Stimulated activated memory B cell treated with anti-CD40 and anti-IgM and Interleukin-4, amounts not matched to agents 10 μg/mL and 1 μg/mL and 100 μg/mL, for 72 hours (primary cell): ENCODE data around the gene NNMT.

Source experiments
- ATAC-seq: fragments of 150-1000 bp; cut with Tn5 transposase; 2 replicates; pipeline ENCODE4 v1.10.0; 2021
- H3K27ac Mint-ChIP-seq: one replicate; pipeline ENCODE4 v1.8.0; 2022; ENCODE audit warnings: mild to moderate bottlenecking, mixed read lengths
- H3K27me3 Mint-ChIP-seq: one replicate; pipeline ENCODE4 v1.8.0; 2022; ENCODE audit warnings: mixed read lengths
- H3K36me3 Mint-ChIP-seq: one replicate; pipeline ENCODE4 v1.8.0; 2022; ENCODE audit warnings: mixed read lengths
- H3K4me1 Mint-ChIP-seq: one replicate; pipeline ENCODE4 v1.8.0; 2022; ENCODE audit warnings: mixed read lengths
- H3K4me3 Mint-ChIP-seq: one replicate; pipeline ENCODE4 v1.8.0; 2022; ENCODE audit warnings: mild to moderate bottlenecking, moderate library complexity, mixed read lengths
- H3K9me3 Mint-ChIP-seq: one replicate; pipeline ENCODE4 v1.8.0; 2022; ENCODE audit warnings: mixed read lengths

Gene NNMT

DNA sequence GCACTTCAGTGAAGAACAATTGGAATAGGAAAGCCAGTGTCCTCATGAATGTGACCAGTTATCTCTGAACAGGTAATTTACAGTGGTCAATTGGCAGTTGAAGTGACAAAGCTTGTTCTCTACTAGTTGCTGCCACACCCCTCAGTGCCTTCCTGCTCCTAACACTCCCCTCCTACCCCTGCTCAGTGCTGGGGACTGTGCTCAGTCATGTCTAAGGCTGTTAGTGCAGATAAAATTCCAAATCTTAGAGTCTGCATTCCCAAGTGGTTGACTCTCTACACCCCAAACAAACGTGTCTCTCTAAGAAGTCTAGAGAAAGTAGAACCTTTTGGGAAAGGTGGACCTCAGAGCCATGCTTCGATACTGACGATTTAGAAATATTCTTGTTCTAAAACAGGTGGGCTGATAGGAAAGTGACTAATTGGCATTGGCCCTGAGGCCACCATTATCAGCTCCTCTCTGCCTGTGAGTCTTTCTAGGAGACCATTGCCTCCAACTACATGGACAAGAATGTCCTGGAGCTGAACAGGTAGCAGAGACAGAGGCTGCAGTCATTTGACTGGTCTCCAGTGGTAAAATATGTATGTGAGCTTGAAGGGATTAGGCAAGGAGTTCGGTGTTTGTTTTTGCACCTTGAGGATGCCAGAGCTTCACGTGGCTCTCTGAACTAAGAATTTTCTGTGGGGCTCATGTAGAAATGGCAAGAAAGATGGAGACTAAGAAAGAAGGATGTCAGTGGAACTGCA, 22.1 kb upstream of the NNMT start:
- H3K27me3 Mint-ChIP-seq: peaks cover 58% of the 10 kb centered on the region
- H3K36me3 Mint-ChIP-seq: no peaks in the 10 kb centered on the region
- H3K4me3 Mint-ChIP-seq: no peak overlapping the region
- no peak for ATAC-seq
- no peaks in the 10 kb centered on the region for H3K9me3 Mint-ChIP-seq
- no peak overlapping the region for H3K27ac Mint-ChIP-seq
- no peaks in the 10 kb centered on the region for H3K4me1 Mint-ChIP-seq

DNA sequence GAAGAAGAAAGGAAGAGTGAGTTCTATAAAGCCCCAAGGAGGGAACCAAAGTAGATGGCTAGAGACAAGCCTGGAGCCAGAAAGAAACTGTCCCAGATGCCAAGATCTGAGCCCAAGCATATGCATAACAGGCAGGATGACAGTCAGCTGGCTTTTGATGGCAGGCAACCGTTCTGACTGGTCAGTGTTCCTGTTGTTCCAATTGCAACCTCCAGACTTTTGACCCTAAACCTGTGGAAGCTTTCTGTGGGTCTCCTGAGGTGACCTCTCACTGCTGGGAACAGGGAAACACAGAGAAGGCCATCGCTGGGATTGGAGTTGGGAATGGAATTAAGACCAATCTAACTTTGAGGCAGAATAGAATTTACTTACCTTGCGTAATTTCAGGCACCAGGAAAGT, 21.6 kb upstream of the NNMT start:
- Mint-ChIP-seq H3K27ac (no peak overlapping the region), H3K27me3 (peaks cover 58% of the 10 kb centered on the region), H3K9me3 (no peaks in the 10 kb centered on the region), H3K4me3 (no peak overlapping the region), H3K4me1 (no peaks in the 10 kb centered on the region), H3K36me3 (no peaks in the 10 kb centered on the region)
- no peak for ATAC-seq

DNA sequence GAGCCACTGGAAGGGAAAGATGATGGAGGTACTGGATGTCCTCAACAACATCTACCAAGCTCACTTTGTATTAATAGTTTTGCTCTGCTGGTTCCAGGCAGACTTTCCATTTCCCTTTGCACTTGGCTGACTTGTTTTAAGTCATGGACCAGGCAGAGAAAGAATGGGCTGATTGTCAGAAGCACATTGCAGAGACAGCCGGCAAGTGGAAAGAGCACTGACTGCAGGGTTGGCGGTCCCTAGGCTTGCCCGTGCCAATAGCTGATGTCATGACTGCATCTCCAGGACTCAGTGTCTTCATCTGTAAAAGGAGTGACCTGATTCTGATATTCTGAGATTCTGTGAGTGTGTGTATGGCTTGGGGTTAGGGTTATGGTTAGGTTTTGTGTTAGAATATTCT, 20.9 kb upstream of the NNMT start:
- Mint-ChIP-seq H3K27me3 (peaks cover 61% of the 10 kb centered on the region), H3K36me3 (no peaks in the 10 kb centered on the region), H3K4me1 (no peaks in the 10 kb centered on the region), H3K9me3 (no peaks in the 10 kb centered on the region), H3K4me3 (no peak overlapping the region), H3K27ac (no peak overlapping the region)
- no peak for ATAC-seq

DNA sequence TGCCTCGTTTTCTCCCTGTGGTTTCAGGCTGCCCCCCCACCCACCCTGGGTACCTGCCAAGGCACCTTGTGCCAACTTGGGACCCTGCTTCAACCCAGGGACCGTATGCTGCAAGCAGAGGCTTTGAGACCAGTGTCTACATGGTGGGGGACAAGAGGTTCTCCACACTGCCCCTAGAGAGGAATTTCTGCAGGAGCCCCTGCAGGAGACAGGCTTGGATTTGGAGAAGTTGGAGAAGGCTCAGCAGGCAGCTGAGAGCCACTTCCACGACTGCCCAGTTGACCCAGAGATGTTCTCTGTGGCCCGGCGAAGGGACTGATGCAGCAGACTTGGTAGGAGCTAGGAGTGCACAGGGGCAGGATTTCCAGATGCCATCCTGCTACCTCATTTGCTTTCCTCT, 20.1 kb upstream of the NNMT start:
- no peak for ATAC-seq
- H3K4me3 Mint-ChIP-seq: no peak overlapping the region
- H3K36me3 Mint-ChIP-seq: no peaks in the 10 kb centered on the region
- no peak overlapping the region for H3K27ac Mint-ChIP-seq
- no peaks in the 10 kb centered on the region for H3K4me1 Mint-ChIP-seq
- peaks cover 56% of the 10 kb centered on the region for H3K27me3 Mint-ChIP-seq
- no peaks in the 10 kb centered on the region for H3K9me3 Mint-ChIP-seq

DNA sequence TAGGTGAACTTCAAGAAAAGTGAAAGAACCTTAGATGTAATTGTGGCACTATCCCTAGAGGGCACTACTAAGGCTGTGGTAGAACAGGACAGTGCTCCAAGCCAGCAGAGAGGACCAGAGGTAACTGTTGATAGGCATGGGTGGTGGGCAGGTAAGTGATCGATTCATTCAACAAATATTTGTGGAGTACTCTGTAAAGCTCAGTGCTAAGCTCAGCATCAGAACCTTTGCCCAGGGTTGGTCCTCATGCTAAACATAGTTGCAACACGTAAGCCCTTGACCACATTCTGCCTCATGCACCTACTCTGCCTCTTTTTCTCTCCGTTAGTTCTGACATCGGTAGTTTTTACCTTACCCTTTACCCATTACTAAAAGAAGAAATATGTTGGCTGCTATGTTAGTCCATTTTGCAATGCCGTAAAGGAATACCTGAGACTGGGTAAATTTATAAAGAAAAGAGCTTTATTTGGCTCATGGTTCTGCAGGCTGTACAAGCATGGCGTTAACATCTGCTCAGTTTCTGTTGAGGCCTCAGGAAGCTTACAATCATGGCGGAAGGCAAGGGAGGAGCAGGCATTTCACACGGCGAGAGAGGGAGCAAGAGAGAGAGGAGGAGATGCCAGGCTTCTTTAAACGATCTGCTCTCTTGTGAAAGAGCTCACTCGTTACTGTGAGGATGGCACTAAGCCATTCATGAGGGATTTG, 18.4 kb upstream of the NNMT start:
- peaks cover 45% of the 10 kb centered on the region for H3K27me3 Mint-ChIP-seq
- no peaks in the 10 kb centered on the region for H3K36me3 Mint-ChIP-seq
- H3K4me3 Mint-ChIP-seq: no peak overlapping the region
- H3K27ac Mint-ChIP-seq: no peak overlapping the region
- ATAC-seq: no peak
- no peaks in the 10 kb centered on the region for H3K9me3 Mint-ChIP-seq
- H3K4me1 Mint-ChIP-seq: no peaks in the 10 kb centered on the region

DNA sequence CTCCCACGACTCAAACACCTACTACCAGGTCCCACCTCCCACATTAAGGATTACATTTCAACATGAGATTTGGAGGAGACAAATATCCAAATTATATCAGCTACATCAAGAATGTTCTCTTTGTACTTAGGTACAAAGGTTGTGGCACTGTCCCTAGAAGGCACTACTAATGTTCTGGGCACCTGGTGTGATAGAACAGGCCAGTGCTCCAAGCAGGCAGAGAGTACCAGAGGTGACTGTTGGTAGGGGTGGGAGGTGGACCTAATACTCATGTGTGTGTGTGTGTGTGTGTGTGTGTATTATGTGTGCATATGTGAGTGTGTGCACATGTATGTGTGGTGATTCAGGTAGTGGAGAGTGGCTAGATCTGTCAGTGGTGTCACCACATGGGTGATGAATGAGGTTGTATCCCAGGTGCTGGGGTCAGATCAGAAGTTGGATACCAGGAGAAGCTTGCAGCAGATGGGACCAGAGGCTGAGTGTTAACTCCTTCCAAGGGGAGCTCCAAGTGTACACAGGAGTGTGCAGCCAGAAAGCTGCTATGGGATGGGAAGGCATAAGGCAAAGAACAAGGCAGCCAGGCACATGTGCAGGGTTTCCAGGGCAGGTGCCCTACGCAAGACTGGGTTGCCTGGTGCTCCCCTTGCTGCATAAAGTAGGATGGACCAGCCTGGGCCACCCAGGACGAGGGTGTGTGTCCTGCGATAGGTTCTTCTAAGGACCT, 17.7 kb upstream of the NNMT start:
- H3K27ac Mint-ChIP-seq: no peak overlapping the region
- H3K4me3 Mint-ChIP-seq: no peak overlapping the region
- H3K27me3 Mint-ChIP-seq: peaks cover 45% of the 10 kb centered on the region
- ATAC-seq: no peak
- no peaks in the 10 kb centered on the region for H3K9me3 Mint-ChIP-seq
- no peaks in the 10 kb centered on the region for H3K4me1 Mint-ChIP-seq
- H3K36me3 Mint-ChIP-seq: no peaks in the 10 kb centered on the region

DNA sequence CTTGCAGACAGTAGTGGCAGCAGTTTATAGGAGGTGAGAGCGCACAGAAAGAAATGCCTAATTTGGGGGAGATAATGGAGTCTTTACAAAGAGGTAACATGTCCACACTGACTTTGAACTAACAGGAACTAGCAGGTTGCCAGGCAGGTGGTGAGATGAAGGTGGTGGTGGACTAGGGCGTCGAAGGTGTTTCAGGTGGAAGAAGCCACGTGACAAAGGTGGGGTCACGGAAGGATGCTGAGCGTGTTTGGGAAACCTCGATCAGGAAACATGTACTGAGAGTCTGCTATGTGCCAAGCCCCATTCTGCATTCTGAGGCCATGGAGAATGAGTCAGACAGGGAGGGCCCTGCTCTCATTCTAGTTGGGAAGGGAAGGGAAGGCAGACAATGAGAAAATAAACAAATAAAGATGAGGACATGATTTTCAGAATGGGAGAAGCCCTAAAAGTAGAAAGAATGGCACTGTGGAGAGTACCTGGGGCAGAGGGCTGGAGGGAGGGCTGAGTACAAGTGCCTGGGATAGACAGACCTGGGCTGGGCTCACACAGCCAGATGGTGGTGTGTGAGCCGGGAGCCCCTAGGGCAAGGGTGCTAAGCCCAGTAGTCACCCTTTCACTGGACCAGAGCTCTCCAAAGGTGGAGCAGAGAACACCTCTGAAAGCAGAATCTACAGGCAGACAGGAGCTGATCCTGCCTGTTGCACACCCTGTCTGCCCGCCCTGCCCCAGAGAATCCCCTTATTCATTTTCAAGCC, 16.2 kb upstream of the NNMT start:
- H3K4me1 Mint-ChIP-seq: no peaks in the 10 kb centered on the region
- H3K27ac Mint-ChIP-seq: no peak overlapping the region
- H3K4me3 Mint-ChIP-seq: no peak overlapping the region
- peaks cover 36% of the 10 kb centered on the region for H3K27me3 Mint-ChIP-seq
- ATAC-seq: no peak
- no peaks in the 10 kb centered on the region for H3K36me3 Mint-ChIP-seq
- no peaks in the 10 kb centered on the region for H3K9me3 Mint-ChIP-seq

DNA sequence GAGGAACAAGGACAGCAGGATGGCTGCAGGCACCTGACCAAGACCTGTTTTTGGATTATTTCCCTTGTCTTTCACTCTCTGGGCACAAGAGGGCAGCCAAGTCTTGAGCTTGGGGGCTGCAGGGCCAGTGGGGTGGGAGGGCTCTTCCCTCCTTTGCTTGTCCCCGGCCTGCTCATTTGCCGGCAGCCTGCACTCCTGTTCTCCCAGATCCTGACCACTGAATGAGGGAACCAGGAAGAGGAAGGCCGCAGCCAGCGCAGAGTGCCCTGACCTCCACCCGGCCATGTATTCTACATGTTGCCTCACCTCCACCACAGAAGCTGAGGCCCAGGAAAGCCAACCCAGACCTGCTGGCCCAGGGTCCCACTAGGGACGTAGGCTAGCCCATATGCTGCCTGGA, 15.5 kb upstream of the NNMT start:
- no peaks in the 10 kb centered on the region for H3K9me3 Mint-ChIP-seq
- no peak overlapping the region for H3K27ac Mint-ChIP-seq
- no peaks in the 10 kb centered on the region for H3K4me1 Mint-ChIP-seq
- H3K36me3 Mint-ChIP-seq: no peaks in the 10 kb centered on the region
- H3K27me3 Mint-ChIP-seq: peaks cover 29% of the 10 kb centered on the region
- no peak for ATAC-seq
- H3K4me3 Mint-ChIP-seq: no peak overlapping the region

DNA sequence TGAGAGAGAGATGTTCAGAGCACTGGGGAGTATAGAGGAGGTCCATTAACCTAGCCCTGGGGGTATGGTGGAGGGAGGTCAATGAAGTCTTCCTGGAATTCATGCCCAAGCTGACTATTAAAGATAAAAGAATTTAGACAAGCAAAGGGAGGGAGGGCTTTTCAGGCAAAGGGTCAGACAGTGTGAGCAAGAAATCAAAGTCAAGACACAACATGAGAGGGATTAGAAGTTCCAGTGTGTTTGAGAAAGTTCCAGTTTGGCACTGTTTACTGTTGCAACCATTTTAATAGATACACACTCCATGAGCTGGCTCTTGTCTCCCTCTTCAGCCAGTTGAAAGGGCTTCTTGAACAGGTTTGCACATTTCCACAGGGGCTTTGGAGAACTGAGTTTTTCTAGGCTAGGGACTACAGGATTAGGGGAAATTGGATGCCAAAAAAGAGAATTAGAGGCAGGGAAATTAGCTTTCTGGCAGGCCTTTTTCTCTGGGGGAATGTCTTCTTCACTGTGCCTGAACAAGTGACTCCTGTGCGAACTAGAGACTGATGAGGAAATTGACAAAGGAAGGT, 14.7 kb upstream of the NNMT start:
- no peak overlapping the region for H3K27ac Mint-ChIP-seq
- H3K27me3 Mint-ChIP-seq: peaks cover 26% of the 10 kb centered on the region
- H3K36me3 Mint-ChIP-seq: no peaks in the 10 kb centered on the region
- H3K4me1 Mint-ChIP-seq: no peaks in the 10 kb centered on the region
- H3K4me3 Mint-ChIP-seq: no peak overlapping the region
- H3K9me3 Mint-ChIP-seq: no peaks in the 10 kb centered on the region
- no peak for ATAC-seq

DNA sequence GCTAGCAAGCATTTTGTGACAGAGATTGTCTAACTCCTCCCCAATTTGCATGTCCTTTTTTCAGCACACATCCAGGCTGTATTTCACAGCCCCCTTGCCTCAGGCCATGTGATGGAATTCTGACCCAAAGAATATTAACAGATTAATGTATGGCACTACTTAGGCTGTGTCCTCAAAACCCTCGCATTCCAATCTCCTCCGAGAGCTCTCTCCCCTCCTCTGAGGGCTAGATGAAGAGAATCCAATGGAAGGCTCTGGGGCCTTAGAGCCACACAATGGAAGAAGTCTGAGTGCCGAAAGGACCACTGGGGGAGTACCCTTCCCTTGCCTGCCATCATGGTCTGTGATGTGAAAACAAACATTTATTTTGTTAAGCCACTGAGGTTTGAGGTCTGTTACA, 13.7 kb upstream of the NNMT start:
- Mint-ChIP-seq H3K4me3 (no peak overlapping the region), H3K27me3 (peaks cover 26% of the 10 kb centered on the region), H3K27ac (no peak overlapping the region)

DNA sequence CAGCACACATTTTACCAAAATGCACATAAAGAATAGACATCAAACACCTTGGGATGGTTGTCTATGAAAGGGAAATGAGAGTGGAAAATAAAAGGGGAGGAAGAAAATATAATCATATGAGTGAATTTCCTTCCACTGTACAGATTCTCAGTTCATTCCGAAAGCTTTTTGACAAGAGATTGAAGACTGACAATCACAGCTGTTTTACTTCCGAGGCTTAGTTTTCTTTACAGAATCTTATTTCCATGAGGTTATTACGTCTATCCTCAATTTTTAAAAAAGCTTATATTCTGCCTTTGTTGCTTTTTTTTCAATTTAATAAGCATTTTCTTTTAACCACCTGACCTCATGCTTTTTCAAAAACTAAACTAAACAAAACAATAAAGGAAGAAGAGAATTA, 12.8 kb upstream of the NNMT start:
- peaks cover 21% of the 10 kb centered on the region for H3K27me3 Mint-ChIP-seq
- no peak for ATAC-seq
- H3K9me3 Mint-ChIP-seq: no peaks in the 10 kb centered on the region
- no peaks in the 10 kb centered on the region for H3K4me1 Mint-ChIP-seq
- no peaks in the 10 kb centered on the region for H3K36me3 Mint-ChIP-seq
- H3K4me3 Mint-ChIP-seq: no peak overlapping the region
- H3K27ac Mint-ChIP-seq: no peak overlapping the region

More for the DNA sequence above, 13.7 kb upstream of the NNMT start:
- ATAC-seq: no peak
- no peaks in the 10 kb centered on the region for H3K4me1 Mint-ChIP-seq
- no peaks in the 10 kb centered on the region for H3K36me3 Mint-ChIP-seq
- no peaks in the 10 kb centered on the region for H3K9me3 Mint-ChIP-seq

DNA sequence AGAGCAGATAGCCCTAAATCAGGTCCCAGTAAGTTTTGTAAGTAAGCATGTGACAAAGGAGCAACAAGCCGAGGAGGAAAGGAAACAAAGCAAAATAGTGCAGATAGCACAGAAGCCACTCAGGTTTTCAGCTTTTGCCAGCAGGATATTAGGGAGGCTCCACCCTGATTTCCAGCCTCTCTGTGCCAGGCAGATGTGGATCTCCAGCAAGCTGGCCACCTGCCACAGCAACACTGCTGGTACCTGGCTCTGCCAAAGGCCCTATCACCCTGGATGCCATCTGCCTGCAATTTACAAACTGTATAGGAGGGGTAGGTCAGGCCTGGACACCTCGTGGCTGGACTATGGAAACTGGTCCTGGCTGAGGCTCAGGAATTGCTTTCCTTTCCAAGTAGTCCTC, 12.2 kb upstream of the NNMT start:
- Mint-ChIP-seq H3K4me1 (no peaks in the 10 kb centered on the region), H3K27ac (no peak overlapping the region), H3K4me3 (no peak overlapping the region), H3K27me3 (peaks cover 15% of the 10 kb centered on the region), H3K9me3 (no peaks in the 10 kb centered on the region), H3K36me3 (no peaks in the 10 kb centered on the region)
- ATAC-seq: no peak

DNA sequence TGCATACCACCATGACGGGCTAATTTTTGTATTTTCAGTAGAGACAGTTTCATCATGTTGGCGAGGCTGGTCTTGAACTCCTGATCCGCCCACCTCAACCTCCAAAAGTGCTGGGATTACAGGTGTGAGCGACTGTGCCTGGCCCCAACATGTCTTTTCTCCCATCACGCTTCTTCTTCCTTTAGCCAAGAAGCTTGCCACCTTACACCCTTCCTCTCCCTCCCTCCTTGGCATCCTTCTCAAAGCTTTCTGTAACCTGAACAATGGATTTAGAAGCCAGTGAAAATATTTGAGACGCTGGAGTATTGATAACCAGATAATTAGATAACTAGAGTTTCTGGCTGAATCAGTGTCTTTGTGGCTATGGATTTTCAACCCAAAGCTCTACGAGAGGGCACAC, 11.3 kb upstream of the NNMT start:
- Mint-ChIP-seq H3K36me3 (no peaks in the 10 kb centered on the region), H3K27me3 (peaks cover 6% of the 10 kb centered on the region), H3K27ac (no peak overlapping the region), H3K4me3 (no peak overlapping the region), H3K9me3 (no peaks in the 10 kb centered on the region), H3K4me1 (no peaks in the 10 kb centered on the region)
- no peak for ATAC-seq

DNA sequence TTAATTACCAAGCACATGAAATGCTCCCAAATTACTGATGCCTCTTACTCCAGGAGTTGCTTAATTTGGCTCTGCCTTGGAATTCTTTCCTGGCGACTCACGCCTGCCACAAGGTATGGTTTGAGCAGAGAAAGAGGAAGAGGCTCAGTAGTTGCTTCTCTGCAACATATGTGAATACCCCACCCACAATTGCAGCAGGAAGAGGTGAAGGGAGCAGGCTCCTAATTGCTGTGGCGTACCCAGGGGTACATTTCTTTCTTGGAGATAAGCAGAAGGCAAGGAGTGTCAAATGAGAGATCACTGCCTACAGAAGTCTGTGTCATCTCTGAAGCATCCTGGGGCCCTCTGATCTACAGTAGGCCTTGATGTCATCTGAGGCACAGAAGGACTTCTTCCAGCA, 10.6 kb upstream of the NNMT start:
- H3K27me3 Mint-ChIP-seq: no peaks in the 10 kb centered on the region
- H3K4me1 Mint-ChIP-seq: no peaks in the 10 kb centered on the region
- H3K36me3 Mint-ChIP-seq: no peaks in the 10 kb centered on the region
- H3K27ac Mint-ChIP-seq: no peak overlapping the region
- H3K4me3 Mint-ChIP-seq: no peak overlapping the region
- no peak for ATAC-seq
- no peaks in the 10 kb centered on the region for H3K9me3 Mint-ChIP-seq

DNA sequence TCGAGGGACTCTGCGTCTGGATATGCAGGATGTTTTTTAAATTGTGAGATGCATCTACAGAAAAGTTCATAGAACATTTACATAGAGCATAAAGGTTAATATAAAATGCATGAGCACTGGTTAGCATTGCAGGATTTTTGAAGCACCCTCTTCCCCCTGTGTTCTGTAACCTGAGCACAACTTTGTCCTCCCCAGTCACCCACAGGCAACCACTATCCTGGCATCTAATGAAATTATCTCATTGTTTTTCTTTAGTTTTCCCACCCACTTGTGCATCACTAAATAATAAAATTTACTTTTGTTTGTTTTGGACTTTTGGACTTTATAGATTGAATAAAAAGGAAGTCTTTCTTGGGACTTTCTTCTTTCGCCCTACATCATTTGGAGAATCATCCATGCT, 10.0 kb upstream of the NNMT start:
- no peak for ATAC-seq
- no peaks in the 10 kb centered on the region for H3K27me3 Mint-ChIP-seq
- H3K4me1 Mint-ChIP-seq: no peaks in the 10 kb centered on the region
- no peaks in the 10 kb centered on the region for H3K36me3 Mint-ChIP-seq
- no peak overlapping the region for H3K27ac Mint-ChIP-seq
- H3K4me3 Mint-ChIP-seq: no peak overlapping the region
- H3K9me3 Mint-ChIP-seq: no peaks in the 10 kb centered on the region
